HG03095 (cell line): ENCODE data around the gene TMEM53.
"Not testable (repeated sequence)": the region's sequence is repeated elsewhere in the genome, so short reads cannot be mapped to it uniquely, and the experiment has no call there.

Experiments
- ATAC-seq: cut with Tn5 transposase; IDR thresholded peaks from one replicate; pipeline ENCODE4 v1.9.1; 2021; ENCODE audit warnings: moderate library complexity; ENCODE audit not compliant: unreplicated experiment

TMEM53 gene

GRCh38 chr1:44674113-44675000, at the start of gene TMEM53, which contains the start of gene ARMH1:
TMEM53 (minus strand) TSS chr1:44674481; CDS start chr1:44674391, 90 bp downstream.
ARMH1 (plus strand) TSS chr1:44674714; CDS start chr1:44689698, 14,984 bp downstream.
- peak; percentile 86 for ATAC-seq

DNA sequence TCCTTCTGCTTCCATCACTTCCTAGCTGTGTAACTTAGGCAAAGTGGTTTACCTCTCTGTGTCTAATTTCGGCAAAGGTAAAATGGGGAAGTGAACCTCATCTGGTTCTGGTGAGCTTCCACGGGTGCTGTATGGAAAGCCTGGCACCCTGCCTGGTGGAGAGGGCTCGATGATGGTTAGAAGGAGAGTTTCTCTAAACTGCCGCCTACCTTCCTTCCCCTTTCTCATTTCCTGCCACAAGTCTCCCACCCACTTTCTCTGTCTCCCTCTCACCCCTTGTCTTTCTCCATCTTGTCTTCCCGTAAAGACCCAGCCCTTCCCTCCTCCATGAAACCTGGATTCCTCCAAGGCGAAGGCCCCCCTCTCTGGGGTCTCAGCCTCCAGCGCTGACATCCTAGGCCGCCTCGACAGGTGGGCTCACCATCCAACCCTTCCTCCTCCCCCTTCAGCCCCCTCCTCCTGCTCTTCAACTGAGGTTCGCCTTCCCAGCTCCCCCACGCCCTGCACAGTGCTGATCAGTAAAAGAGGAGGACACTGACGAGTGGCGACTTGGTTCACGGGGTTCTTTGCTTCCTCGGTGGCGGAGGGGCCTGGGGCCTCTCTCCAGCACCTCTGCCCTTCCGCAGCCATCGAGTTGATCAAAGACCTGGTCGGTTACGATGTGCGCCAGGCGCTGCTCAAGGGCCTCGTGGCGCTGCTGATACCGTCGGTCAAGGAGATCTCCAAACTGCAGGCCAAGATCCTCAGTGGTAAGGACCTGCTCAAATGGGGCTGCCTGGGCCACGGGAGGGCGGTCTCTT, 49.4 kb upstream of the TMEM53 start:
- ATAC-seq, result no peak

- ATAC-seq, result no peak
Measured at GRCh38 chr1:44723064-44723463, 48.8 kb upstream of the TMEM53 start.

GRCh38 chr1:44721485-44722361, 47.4 kb upstream of the TMEM53 start:
- peak; percentile 72 for ATAC-seq

- no peak for ATAC-seq
Measured at GRCh38 chr1:44720281-44720680, 46.0 kb upstream of the TMEM53 start.

DNA sequence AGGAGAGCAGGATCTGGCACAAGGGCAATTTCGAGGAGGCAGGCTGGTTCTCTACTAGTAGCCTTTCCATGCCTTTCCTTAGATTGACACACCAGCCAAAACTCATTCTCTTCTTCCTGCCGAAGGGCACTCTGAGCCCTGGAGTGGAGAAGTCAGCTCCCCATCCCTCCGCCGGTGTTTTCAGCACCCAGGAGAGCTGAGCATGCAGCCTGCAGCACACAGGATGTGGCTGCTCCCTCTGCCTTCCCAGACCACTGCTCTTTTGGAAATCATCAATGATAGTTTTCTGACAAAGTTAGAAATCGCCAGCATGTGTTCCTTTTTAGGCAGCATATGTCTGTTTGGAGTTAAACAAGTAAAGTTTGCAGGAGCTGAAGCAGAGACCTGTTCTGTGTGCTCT, 45.0 kb upstream of the TMEM53 start:
- no peak for ATAC-seq

- ATAC-seq, result no peak
Measured at GRCh38 chr1:44718091-44718490, 43.8 kb upstream of the TMEM53 start.

GRCh38 chr1:44717653-44718052, 43.4 kb upstream of the TMEM53 start:
- no peak for ATAC-seq

DNA sequence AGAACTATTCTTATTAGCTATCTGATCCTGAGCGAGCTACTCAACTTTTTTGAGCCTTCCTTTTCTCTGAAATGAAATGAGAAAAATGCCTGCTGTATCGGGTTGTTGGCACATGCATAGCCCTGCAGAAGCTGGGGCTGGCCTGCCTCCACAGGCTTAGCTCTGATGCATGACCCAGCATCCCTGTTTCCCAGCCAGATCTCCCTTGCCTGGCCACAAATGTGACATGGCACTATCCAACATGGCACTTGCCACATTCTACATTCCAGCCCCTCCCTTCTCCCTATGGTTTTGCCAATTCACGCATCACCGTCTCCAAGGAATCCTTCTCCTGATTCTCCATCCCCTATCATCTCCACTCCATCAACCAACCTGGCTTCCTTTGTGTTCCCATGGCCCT, 42.9 kb upstream of the TMEM53 start:
- no peak for ATAC-seq

DNA sequence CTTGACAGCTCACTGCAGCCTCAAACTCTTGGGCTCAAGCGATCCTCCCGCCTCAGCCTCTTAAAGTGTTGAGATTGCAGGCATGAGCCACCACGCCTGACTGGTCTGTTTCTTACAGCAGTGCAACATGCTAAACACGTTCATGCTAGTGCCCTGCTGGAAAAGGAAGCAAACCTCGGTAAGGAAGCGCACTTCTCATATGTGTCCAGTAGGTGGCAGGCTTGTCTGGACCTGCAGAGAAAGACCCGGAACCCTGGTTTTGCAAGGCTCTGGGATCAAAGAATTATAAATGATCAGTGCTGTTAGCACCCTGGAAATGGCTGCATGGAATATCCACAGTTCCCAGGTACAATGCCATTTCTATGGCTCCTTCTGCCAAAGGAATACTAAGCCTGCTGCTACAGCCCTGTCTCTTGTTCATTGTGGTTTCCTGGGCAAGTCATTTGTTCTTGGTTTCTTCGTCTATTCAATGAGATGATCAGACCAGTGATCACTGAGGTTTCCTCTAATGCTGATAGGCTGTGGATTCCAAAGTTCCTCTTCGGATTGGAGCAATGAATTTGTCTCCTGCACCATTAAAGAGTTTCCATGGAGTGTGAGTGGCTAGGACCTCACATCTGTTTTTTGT, 40.8 kb upstream of the TMEM53 start:
- ATAC-seq, result peak; percentile 47

DNA sequence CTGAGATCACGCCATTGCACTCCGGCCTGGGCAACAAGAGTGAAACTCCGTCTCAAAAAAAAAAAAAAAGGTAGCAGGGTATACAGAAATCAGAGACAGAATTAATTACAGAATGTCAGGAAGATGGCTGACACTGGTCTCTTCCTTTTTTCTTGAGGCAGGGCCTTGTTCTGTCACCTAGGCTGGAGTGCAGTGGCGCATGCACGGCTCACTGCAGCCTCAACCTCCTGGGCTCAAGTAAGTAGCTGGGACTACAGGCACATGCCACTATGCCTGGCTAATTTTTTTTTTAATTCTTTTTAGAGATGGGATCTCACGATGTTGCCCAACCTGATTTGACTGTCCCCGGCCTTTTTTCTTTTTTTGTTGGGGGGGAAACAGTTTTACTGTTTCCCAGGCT, 40.3 kb upstream of the TMEM53 start:
- no peak for ATAC-seq

DNA sequence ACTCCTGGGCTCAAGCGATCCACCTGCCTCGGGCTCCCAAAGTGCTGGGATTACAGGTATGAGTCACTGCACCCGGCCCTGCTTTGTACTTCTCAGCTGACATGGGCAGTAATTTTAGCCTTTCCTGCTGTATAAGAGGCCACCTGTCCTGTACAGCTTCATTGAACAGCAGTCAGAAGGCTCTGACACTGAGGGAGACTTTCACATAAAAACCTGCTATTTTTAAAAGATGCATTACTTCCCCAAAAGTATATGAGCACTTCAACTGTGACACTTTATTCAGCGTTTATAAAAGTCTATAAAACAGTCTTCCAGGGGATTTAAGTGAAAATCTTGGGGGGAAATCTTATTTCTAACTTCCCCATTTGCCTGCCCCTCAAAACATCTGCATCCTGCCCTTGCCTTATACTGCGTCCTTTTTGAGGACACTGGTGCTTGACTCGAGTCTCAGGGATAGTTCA, 39.1 kb upstream of the TMEM53 start:
- ATAC-seq, result peak; percentile 67

DNA sequence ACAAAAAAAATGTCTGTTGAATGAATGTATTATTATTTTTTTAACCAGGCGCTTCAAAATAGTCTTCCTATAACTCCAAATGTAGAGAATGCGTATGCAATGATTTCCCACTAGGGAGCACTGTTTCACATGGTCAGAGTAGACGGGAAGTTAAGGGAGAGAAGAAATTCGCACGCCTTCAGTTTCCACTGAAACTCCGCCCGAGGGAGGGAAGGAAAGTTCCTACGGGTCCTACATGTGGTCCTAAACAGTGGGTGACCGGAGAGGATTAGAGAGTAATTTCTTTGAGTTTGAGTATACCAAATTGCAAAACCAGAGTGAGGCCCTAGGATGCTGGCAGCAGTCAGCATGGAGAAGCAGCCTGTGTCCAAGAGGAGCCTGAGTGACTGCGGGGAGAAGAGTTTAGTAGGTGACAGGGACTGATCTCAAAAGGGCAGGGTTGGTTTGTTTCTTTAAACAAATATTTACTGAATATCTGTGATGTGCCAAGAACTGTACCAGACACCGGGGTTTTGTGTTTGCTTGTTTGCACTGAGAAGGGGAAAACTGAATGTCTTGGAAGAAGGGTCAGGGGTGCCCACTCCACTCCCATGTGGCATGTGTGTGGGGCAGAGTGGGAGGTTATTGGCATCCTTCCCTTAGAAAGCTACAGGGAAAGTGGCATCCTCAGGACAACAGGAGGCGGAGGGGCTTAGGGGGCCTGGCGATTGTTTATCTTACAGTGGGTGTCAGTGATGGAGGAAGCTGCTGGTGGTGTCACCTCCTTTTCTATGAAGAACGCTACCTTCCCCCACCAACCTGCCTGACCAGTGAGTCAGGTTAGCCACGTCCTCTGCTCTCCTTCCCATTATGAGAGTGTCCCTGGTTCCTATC, 33.9 kb upstream of the TMEM53 start:
- no peak for ATAC-seq

GRCh38 chr1:44707112-44707881, 33.0 kb upstream of the TMEM53 start:
- no peak for ATAC-seq

DNA sequence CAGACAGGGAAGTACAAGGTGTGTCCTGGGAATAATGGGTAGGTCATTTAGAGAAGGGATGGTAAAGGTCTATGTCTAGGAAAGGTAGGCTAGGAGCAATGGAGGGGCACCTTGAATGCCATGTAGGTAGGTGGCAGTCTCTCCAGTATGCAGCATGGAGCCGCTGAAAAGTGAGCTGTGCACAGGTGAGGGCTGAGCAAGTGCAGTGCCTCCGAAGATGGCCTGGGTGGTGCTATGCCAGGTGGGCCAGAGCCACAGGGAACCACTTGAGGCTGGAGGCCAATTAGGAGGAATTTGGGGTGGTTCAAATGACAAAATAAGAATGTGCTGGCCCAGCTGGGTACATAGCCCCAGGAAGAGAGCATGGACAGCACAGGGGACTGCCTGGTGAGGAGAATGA, 31.7 kb upstream of the TMEM53 start:
- no peak for ATAC-seq

DNA sequence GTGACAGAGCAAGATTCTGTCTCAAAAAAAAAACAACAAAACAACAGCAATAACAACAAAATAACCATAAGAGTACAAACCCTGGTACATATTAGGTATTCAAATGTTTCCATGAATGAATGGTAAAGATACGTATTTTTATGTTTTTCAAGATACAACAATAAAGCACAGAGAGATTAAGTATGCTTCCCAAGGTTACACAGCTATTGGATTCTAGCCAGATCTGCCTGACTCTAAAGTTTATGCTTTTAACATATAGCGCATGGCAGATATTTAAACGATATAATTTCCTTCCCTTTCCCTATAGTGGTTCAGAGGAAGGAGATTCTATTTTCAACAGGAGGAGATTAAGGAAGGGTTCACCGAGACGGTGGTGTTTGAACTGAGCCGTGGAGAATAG, 31.2 kb upstream of the TMEM53 start:
- no peak for ATAC-seq

DNA sequence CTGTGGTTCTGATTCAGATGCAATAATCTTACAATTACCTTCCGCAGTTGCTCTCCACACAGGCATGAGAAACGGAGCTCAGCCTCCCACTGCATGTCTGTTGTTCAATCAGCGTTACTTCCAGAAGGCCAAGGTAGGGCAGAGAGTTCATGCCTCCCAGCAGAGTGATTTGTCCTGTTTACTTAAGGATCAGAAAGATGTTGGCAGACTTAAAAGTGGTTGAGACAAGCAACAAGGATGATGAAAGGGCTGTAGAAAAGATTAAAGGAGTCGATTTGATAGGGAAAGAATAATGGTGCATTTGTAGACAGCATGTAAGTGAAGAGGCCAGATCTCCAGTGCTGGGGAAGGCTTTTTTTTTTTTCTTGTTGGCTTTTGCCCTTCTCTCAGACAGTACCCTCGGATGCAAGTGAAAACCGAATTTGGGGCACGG, 26.9 kb upstream of the TMEM53 start:
- ATAC-seq, result no peak

DNA sequence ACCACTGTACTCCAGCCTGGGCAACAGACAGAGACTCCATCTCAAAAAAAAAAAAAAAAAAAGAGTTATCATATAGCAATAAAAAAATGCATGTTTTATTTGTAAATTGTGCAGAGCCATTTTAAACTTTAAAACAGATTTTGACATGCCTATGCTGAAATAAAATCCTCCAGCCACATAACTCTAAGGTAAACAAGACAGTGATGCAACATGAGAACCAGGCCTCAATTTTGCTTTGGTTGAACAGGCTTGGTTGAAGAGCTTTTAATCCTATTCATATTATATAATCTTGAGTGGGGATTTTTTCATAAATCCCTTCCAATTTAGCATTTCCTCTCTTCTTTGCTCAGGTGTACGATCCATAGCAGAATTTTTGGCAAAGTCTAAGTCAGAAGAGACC, 26.3 kb upstream of the TMEM53 start:
- no peak for ATAC-seq

DNA sequence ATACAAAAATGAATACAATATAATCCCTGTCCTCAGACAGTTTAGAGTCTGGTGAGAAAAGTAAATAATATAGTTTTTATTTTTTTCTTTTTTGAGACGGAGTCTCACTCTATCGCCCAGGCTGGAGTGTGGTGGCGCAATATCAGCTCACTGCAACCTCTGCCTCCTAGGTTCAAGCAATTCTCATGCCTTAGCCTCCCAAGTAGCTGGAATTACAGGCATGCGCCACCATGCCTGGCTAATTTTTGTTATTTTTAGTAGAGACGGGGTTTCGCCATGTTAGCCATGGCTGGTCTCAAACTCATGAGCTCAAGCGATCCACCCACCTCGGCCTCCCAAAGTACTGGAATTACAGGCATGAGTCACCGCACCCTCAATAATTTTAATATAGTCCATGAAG, 25.1 kb upstream of the TMEM53 start:
- ATAC-seq, result not testable (repeated sequence)
